CD8-positive, alpha-beta memory T cell (primary cell): ENCODE results near the gene DNM3. TPM values are rescaled to one million over a fixed set of nuclear protein-coding genes. Genes with fewer than 3 reads are reported as not detected.

ENCODE experiments used
- CTCF ChIA-PET: fragments of 350-600 bp; sonication (Branson Sonifier 250); formaldehyde crosslinking; loops from one replicate; lab custom pipeline; 2021; ENCODE audit warnings: antibody characterized with exemption; lab: Charles Lee
- POLR2A ChIA-PET: fragments of 350-600 bp; sonication (Branson Sonifier 250); formaldehyde crosslinking; loops from one replicate; lab custom pipeline; 2021; ENCODE audit warnings: antibody characterized with exemption; lab: Charles Lee
- DNase-seq, 5 donors: peaks; one replicate each; pipeline versions ENCODE4 v3.0.0 to v3.0.0-alpha.2; 2020 to 2022; ENCODE audit warnings: mixed read lengths in 1 of 5
- H3K27ac ChIP-seq: one replicate; pipeline ENCODE4 v1.7.0; 2013; ENCODE audit warnings: low read depth, mild to moderate bottlenecking, low read length, moderate library complexity
- H3K27me3 ChIP-seq: 2 replicates; pipeline ENCODE4 v1.7.0; 2013; ENCODE audit warnings: low read length, mild to moderate bottlenecking; ENCODE audit not compliant: insufficient read depth, poor library complexity, severe bottlenecking
- H3K36me3 ChIP-seq: 2 replicates; pipeline ENCODE4 v1.7.0; 2013; ENCODE audit warnings: mild to moderate bottlenecking, low read length, moderate library complexity; ENCODE audit not compliant: insufficient read depth
- H3K4me1 ChIP-seq: 2 replicates; pipeline ENCODE4 v1.7.0; 2013; ENCODE audit warnings: mild to moderate bottlenecking, low read length, moderate library complexity; ENCODE audit not compliant: insufficient read depth
- H3K4me3 ChIP-seq: 2 replicates; pipeline ENCODE4 v1.7.0; 2013; ENCODE audit warnings: mild to moderate bottlenecking, low read length
- H3K9me3 ChIP-seq: 2 replicates; pipeline ENCODE4 v1.7.0; 2013; ENCODE audit warnings: mild to moderate bottlenecking, low read length
- H3K27ac Mint-ChIP-seq, 8 donors: one replicate each; pipeline ENCODE4 v1.8.0; 2020 to 2021; ENCODE audit warnings: mixed read lengths in 8 of 8, mild to moderate bottlenecking in 6 of 8, inconsistent platforms in 3 of 8, moderate library complexity in 3 of 8
- H3K27me3 Mint-ChIP-seq, 2 donors: one replicate each; pipeline ENCODE4 v1.8.0; 2020 to 2021; ENCODE audit warnings: mixed read lengths in 2 of 2, mild to moderate bottlenecking in 1 of 2, moderate library complexity in 1 of 2
- H3K36me3 Mint-ChIP-seq, 3 donors: one replicate each; pipeline ENCODE4 v1.8.0; 2020 to 2021; ENCODE audit warnings: mixed read lengths in 3 of 3, inconsistent platforms in 1 of 3, mild to moderate bottlenecking in 1 of 3
- H3K4me1 Mint-ChIP-seq, 3 donors: one replicate each; pipeline ENCODE4 v1.8.0; 2020 to 2021; ENCODE audit warnings: mixed read lengths in 3 of 3, inconsistent platforms in 1 of 3, mild to moderate bottlenecking in 1 of 3
- H3K4me3 Mint-ChIP-seq, 7 donors: one replicate each; pipeline ENCODE4 v1.8.0; 2020 to 2021; ENCODE audit warnings: mixed read lengths in 7 of 7, mild to moderate bottlenecking in 6 of 7, moderate library complexity in 4 of 7, inconsistent platforms in 2 of 7
- H3K9me3 Mint-ChIP-seq, 5 donors: one replicate each; pipeline ENCODE4 v1.8.0; 2020 to 2022; ENCODE audit warnings: mixed read lengths in 5 of 5, mild to moderate bottlenecking in 3 of 5, moderate library complexity in 2 of 5, inconsistent platforms in 1 of 5
- polyA plus RNA-seq: library from polyadenylated mRNA; unstranded; fragments of 300-500 nt; fragmentation: Illumina TruSeq; gene quantifications from one replicate; pipeline ENCODE4 v1.2.3, GENCODE V29; 2021
- total RNA-seq, 2 experiments: library from RNA; stranded (reverse); gene quantifications; one replicate each; pipeline ENCODE4 v1.2.3, GENCODE V29; 2021

Gene DNM3
- total and polyA plus RNA-seq, 3 experiments from 2014 or later = 0.29 to 0.64 (median 0.59) TPM

DNA sequence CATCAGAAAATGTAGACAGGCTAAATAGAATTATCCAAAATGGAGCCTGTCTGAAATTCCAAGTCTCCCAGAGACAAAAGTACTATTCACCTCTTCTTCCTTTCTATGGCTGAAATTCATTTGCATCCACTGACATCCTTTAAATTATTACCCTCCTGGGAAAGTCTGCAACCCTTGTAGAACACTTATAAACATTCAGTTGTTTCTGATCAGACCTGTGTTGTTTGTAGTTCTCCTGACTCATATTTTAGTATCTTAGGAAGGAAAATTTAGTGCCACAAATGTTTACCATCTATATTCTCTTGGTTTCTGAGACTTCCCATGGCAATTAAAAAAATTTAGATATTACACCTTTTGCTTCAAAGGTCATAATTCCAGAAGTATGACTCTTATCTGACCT, 509.6 kb downstream of the DNM3 start:
- no peak overlapping the region for H3K4me3 ChIP-seq
- no peak overlapping the region for H3K27ac Mint-ChIP-seq
- no peaks in the 10 kb centered on the region for H3K27me3 ChIP-seq
- H3K9me3 ChIP-seq = no peaks in the 10 kb centered on the region
- no peak for DNase-seq
- no peak overlapping the region for H3K4me3 Mint-ChIP-seq
- ChIA-PET CTCF (no interaction called here), POLR2A (no interaction called here)
- H3K36me3 Mint-ChIP-seq = peaks cover 3 to 26% (median 5%) of the 10 kb centered on the region in 3 donors
- peaks cover 8 to 20% (median 13%) of the 10 kb centered on the region in 5 donors for H3K9me3 Mint-ChIP-seq
- H3K36me3 ChIP-seq = no peaks in the 10 kb centered on the region
- peaks cover 14 to 36% (median 31%) of the 10 kb centered on the region in 3 donors for H3K4me1 Mint-ChIP-seq
- no peak overlapping the region for H3K27ac ChIP-seq
- no peaks in the 10 kb centered on the region for H3K27me3 Mint-ChIP-seq
- H3K4me1 ChIP-seq = no peaks in the 10 kb centered on the region

DNA sequence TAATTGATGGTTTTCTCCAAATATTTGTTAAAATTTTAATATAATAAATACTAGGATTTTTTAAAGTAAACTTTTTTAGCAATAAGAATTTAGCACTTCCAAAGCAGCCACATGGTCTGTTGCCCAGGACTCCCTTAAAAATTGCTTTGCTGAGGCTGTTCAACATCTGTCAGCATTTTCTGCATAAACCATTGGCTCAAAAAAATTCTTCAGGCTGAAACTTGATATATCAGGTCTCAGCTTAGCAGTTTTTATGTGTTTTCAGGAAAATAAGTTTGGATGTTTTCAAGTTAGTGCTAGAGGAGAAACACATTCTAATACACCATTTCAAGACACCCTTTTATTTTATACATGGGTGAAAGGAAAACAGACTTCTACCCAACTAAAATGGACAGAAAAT, 510.0 kb downstream of the DNM3 start:
- Histone ChIP-seq H3K4me1 (no peaks in the 10 kb centered on the region), H3K36me3 (no peaks in the 10 kb centered on the region), H3K9me3 (no peaks in the 10 kb centered on the region), H3K27me3 (no peaks in the 10 kb centered on the region), H3K27ac (no peak overlapping the region), H3K4me3 (no peak overlapping the region)
- no peak for DNase-seq
- Mint-ChIP-seq H3K27me3 (no peaks in the 10 kb centered on the region), H3K27ac (no peak overlapping the region), H3K4me1 (peaks cover 14 to 39% (median 31%) of the 10 kb centered on the region in 3 donors), H3K9me3 (peaks cover 8 to 16% (median 10%) of the 10 kb centered on the region in 5 donors), H3K4me3 (no peak overlapping the region), H3K36me3 (peaks cover 3 to 22% (median 5%) of the 10 kb centered on the region in 3 donors)
- CTCF ChIA-PET = no interaction called here
- POLR2A ChIA-PET = no interaction called here

DNA sequence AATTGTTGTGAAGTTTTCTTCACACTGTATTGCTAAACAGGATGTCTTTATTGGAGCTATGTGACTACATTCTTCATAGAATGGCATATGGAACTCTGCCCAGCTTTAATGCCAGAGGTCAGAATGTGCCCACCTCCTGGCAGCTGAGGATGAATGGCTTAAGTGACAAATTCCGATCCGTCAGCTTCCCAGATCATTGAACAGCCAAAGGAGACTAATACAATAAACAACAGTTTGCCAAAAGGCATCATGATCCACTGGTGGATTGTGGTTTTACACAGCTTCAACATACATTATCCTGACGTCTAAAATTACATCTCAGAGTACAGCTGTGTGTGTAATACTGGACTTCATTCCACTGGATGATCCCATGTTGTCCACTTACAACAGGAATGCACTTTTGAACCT, 510.5 kb downstream of the DNM3 start:
- Mint-ChIP-seq H3K9me3 (peaks cover 6 to 13% (median 8%) of the 10 kb centered on the region in 5 donors), H3K36me3 (peaks cover 3 to 19% (median 4%) of the 10 kb centered on the region in 3 donors), H3K27ac (no peak overlapping the region), H3K4me1 (peaks cover 18 to 39% (median 31%) of the 10 kb centered on the region in 3 donors), H3K4me3 (no peak overlapping the region), H3K27me3 (no peaks in the 10 kb centered on the region)
- ChIA-PET POLR2A (no interaction called here), CTCF (interaction anchor here (0.9 kb wide), 1 partner anchor 10 kb away, joined by 3 read pairs; no protein-coding TSS in a partner anchor)
- Histone ChIP-seq H3K36me3 (no peaks in the 10 kb centered on the region), H3K27ac (no peak overlapping the region), H3K4me3 (no peak overlapping the region), H3K4me1 (no peaks in the 10 kb centered on the region), H3K27me3 (no peaks in the 10 kb centered on the region), H3K9me3 (no peaks in the 10 kb centered on the region)
- DNase-seq = no peak

DNA sequence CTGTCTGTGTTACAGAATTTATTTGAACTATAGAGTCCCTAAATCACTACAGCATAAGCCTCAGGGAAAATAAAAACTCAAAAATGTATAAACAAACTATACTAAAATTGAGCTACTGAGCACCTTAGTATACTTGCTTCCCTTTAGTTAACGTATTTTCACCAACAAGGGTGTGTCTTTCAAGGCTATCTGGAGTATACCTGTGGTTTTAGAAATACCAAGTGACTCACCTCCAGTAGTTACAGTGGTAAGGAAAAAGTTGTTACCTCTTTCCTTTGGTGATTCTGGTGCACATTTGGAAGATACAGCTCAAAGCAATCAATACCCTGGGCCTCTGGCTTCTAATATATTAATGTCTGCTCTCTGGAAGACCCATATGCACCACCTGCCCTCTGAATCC, 511.1 kb downstream of the DNM3 start:
- peak overlapping the region in 1 of 8 donors; percentile 2 for H3K27ac Mint-ChIP-seq
- CTCF ChIA-PET = interaction anchor here (0.9 kb wide), 1 partner anchor 9 kb away, joined by 3 read pairs; no protein-coding TSS in a partner anchor
- H3K4me1 Mint-ChIP-seq = peaks cover 25 to 39% (median 31%) of the 10 kb centered on the region in 3 donors
- no peak overlapping the region for H3K4me3 Mint-ChIP-seq
- POLR2A ChIA-PET = no interaction called here
- Histone ChIP-seq H3K36me3 (no peaks in the 10 kb centered on the region), H3K4me3 (no peak overlapping the region), H3K9me3 (no peaks in the 10 kb centered on the region), H3K27me3 (no peaks in the 10 kb centered on the region), H3K4me1 (no peaks in the 10 kb centered on the region), H3K27ac (no peak overlapping the region)
- peaks cover under 1 to 6% (median 2%) of the 10 kb centered on the region in 5 donors for H3K9me3 Mint-ChIP-seq
- peaks cover 1 to 13% (median 3%) of the 10 kb centered on the region in 3 donors for H3K36me3 Mint-ChIP-seq
- no peak for DNase-seq
- H3K27me3 Mint-ChIP-seq = no peaks in the 10 kb centered on the region

DNA sequence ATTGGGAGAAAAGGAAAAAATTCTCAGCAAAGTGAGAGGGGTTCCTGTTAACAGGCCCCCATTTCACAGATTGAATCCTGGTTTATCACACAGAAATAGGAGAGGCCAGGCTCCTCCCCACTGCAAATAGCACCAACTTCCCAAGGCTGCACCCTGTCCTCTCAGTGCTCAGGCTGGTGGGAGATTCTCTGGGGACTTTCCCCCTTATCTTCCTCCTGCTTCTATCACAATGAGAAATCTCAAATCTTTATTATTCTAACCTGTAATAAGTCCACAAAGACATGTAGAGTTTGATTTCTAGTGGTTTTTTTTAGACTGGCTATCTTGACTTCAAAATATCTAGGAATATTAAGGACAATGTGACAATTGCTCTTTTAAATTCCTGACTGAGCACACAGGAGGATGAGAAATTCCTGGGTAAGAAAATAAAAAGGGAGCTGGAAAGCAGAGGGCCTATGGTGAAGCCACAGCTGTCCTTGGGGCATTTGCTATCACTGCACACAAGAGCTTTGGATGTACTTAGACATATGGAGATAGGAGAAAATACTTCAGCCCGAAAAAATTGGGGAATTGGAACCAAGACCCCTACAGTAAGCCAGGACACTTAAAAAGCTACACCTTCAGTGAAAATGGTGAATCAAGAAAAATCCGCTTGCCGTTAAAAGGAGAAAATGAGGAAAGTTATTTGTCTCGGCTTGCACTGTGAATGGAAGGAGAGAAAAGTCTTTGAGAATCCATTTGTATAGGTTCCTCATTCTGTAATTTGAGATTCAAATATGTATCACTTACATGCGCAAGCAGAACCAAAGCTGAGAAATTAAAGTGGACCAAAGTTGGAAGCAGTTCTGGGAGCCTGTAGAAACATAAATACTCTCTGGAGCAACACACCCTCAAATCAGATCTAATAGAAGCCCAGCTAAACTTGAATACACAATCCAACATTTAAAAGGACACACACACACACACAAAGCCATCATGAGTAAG, 513.3 kb downstream of the DNM3 start:
- Histone ChIP-seq H3K27me3 (no peaks in the 10 kb centered on the region), H3K27ac (no peak overlapping the region), H3K9me3 (no peaks in the 10 kb centered on the region), H3K4me3 (no peak overlapping the region), H3K4me1 (peaks cover 20% of the 10 kb centered on the region), H3K36me3 (no peaks in the 10 kb centered on the region)
- ChIA-PET CTCF (no interaction called here), POLR2A (no interaction called here)
- Mint-ChIP-seq H3K4me1 (peaks cover 31 to 46% (median 39%) of the 10 kb centered on the region in 3 donors), H3K36me3 (peaks cover 0 to 6% (median 3%) of the 10 kb centered on the region in 3 donors), H3K27me3 (no peaks in the 10 kb centered on the region), H3K27ac (peak overlapping the region in 3 of 8 donors; percentile 18 to 49 (median 39)), H3K4me3 (no peak overlapping the region), H3K9me3 (no peaks in the 10 kb centered on the region)
- no peak for DNase-seq

DNA sequence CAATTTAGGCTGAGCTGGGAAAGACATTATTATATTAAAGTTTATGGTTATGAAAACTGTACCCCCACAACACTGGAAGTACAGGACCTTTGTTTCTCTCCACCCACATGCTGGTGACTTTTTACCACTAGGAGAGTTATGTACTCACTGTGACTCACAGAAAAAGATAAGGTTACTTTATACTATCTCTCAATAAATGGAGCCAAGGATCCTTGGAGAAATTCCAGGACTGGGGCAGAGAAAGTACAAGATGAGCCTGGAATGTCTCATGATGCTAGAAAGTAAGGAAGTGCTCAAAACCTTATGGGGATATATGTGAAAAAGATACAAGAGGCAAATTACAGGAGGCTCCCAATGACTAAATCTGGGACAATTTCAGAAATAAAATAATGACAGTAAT, 515.3 kb downstream of the DNM3 start:
- no peak for DNase-seq
- Histone ChIP-seq H3K4me3 (no peak overlapping the region), H3K36me3 (no peaks in the 10 kb centered on the region), H3K27me3 (no peaks in the 10 kb centered on the region), H3K9me3 (no peaks in the 10 kb centered on the region), H3K4me1 (peaks cover 38% of the 10 kb centered on the region), H3K27ac (no peak overlapping the region)
- Mint-ChIP-seq H3K4me1 (peaks cover 31 to 55% (median 39%) of the 10 kb centered on the region in 3 donors), H3K4me3 (peak overlapping the region in 2 of 7 donors; percentile 8 to 28), H3K36me3 (peaks cover 0 to 3% (median 0%) of the 10 kb centered on the region in 3 donors), H3K27me3 (no peaks in the 10 kb centered on the region), H3K27ac (peak overlapping the region in 5 of 8 donors; percentile 24 to 79 (median 48)), H3K9me3 (no peaks in the 10 kb centered on the region)
- CTCF ChIA-PET = no interaction called here
- POLR2A ChIA-PET = interaction anchor here (0.5 kb wide), 1 partner anchor 24 kb away, joined by 6 read pairs; no protein-coding TSS in a partner anchor

DNA sequence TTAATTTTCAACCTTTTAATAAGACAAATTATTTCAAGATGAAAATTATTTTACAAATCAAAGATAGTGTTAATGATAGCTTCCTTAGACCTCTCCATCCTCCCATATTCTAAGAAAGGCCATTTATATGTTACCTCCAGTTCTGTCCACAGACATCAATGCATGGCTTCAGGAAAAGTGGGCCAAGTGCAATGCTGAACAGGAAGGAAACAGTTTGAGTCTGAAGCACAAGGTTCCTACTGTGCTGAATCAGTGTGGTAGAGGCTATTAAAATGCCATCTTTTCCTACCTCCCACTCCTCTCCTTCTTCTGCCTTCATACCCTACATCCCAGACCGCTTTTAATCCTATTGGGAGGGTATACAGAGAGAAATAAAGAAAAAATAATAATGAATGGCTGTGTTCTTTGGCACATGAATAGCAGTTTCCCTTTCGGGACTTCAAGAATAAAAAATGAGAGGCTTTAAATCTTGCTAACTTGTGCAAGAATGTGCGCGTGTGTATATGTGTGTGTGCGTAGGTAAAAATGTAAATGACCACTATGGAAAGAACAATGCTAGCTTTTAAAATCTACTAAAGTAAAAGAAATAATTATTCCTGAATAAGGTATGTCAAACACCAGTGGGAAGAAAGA, 516.6 kb downstream of the DNM3 start:
- H3K27me3 Mint-ChIP-seq = no peaks in the 10 kb centered on the region
- no peak overlapping the region for H3K4me3 ChIP-seq
- H3K4me1 Mint-ChIP-seq = peaks cover 20 to 51% (median 26%) of the 10 kb centered on the region in 3 donors
- H3K27ac ChIP-seq = no peak overlapping the region
- peak in 1 of 5 donors; percentile 1 for DNase-seq
- H3K4me3 Mint-ChIP-seq = peak overlapping the region; percentile 65 to 88 (median 78)
- no peaks in the 10 kb centered on the region for H3K9me3 Mint-ChIP-seq
- H3K36me3 ChIP-seq = no peaks in the 10 kb centered on the region
- ChIA-PET CTCF (interaction anchor here (0.7 to 2.6 kb wide), 5 partner anchors 23 to 356 kb away, joined by 3 to 14 read pairs (median 5); no protein-coding TSS in a partner anchor), POLR2A (interaction anchor here (0.8 to 1.2 kb wide), 3 partner anchors 23 to 203 kb away, joined by 3 to 15 read pairs (median 4); no protein-coding TSS in a partner anchor)
- H3K27me3 ChIP-seq = no peaks in the 10 kb centered on the region
- peaks cover 0 to 3% (median 0%) of the 10 kb centered on the region in 3 donors for H3K36me3 Mint-ChIP-seq
- H3K4me1 ChIP-seq = peaks cover 40% of the 10 kb centered on the region
- H3K9me3 ChIP-seq = no peaks in the 10 kb centered on the region
- peak overlapping the region; percentile 58 to 94 (median 93) for H3K27ac Mint-ChIP-seq
